Measurements from ENCODE around the gene CAP1. TPM values are rescaled to one million over a fixed set of nuclear protein-coding genes. Genes with fewer than 3 reads are reported as not detected.

The CAP1 gene
- total and polyA plus RNA-seq, 9 of the 15 experiments (the other 6 are each of a cell fraction or from before 2014, with no cell fraction given) = 230 to 658 (median 281) TPM

DNA sequence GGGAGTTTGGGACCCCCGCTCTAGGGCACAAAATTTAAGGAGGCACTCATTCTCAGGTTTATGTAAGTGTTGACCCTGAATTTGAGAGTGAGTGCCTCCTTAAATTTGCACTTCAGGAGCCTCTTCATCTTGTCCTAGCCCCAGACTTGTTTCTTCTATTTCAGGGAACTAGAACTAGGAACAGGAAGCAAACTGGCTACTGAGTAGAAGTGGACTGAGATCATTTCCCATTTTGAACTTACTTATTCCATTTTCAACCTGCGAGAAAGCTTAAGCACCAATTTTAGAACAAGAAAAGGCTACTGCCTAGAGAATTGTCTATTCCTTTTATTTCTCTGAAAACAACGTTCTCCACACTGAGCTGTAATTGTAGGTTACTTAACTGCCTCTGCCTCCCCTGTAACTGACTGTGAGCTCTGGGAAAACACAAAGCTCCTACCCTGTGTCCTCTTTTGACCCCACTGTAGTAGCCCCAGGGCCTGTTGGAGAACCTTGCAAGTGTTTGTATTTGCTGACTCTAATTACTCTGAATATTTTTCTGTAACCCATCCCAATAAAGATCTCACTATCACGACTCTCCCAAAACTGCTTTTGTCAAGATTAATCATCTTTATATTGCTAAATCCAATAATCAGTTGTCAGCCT, 54.1 kb downstream of the CAP1 start:
- FAIRE-seq = no peak
- TF ChIP-seq SNAPC5 (CRISPR knock-in tag; IDR thresholded peaks at IDR 0.05) (no peak), ZNF140 (CRISPR knock-in tag; IDR thresholded peaks at IDR 0.05) (no peak), GABPA (tag; conservative IDR thresholded peaks at IDR 0.05; ENCODE audit: low read depth) (no peak), GTF2B (IDR thresholded peaks at IDR 0.05; ENCODE audit: extremely low read depth, insufficient read length) (no peak), TAF15 (IDR thresholded peaks at IDR 0.05; ENCODE audit: low read depth, low read length) (no peak), GATAD2B (IDR thresholded peaks at IDR 0.05; ENCODE audit: borderline replicate concordance) (no peak), SPI1 (IDR thresholded peaks at IDR 0.05; ENCODE audit: borderline replicate concordance, low read depth, low read length) (no peak), RNF219 (CRISPR knock-in tag; IDR thresholded peaks at IDR 0.05) (no peak), ASH1L (IDR thresholded peaks at IDR 0.05; ENCODE audit: borderline replicate concordance, low read depth, partially characterized antibody) (no peak)

More for the DNA sequence above, 54.1 kb downstream of the CAP1 start:
- H4K20me1 ChIP-seq (replicated peaks; ENCODE audit: control insufficient read depth, insufficient read depth, low read length) = no peaks in the 10 kb centered on the region
- 52% methylated on average over 4 of the region's 4 CpGs for WGBS (ENCODE audit: insufficient coverage, low coverage, missing lambda C conversion rate)
- peaks cover 44% of the 10 kb centered on the region for H3K79me2 ChIP-seq (ENCODE audit: control insufficient read depth, insufficient read depth, low read length)
- no peaks in the 10 kb centered on the region for H3K9me3 ChIP-seq (replicated peaks; ENCODE audit: control insufficient read depth, insufficient read depth, low read depth, low read length)
- no peak overlapping the region for H3K9ac ChIP-seq (ENCODE audit: insufficient read depth in 1 of 2, low read depth in 2 of 2, low read length in 2 of 2)
- H3K4me1 ChIP-seq (replicated peaks in 1 of 2; ENCODE audit: control insufficient read depth in 2 of 2, insufficient read depth in 2 of 2, low read length in 2 of 2) = peaks cover 16 to 17% of the 10 kb centered on the region in 2 experiments; a peak in 4 of 5 replicates
- no TSS peak for BruUV-seq (replicated peaks)
- no peak for ATAC-seq
- no peak for DNase-seq (ENCODE audit: extremely low read depth in 1 of 4, low spot score in 3 of 4)
- H3K4me3 ChIP-seq = no peak overlapping the region
- ChIA-PET CTCF (ENCODE audit: low intra/inter-chr PET ratio) (no interaction called here), POLR2A (interaction anchor here (0.8 to 1.8 kb wide), 3 partner anchors 10 to 30 kb away, joined by 3 to 6 read pairs (median 4); no protein-coding TSS in a partner anchor)
- H3K4me2 ChIP-seq (ENCODE audit: insufficient read depth, low read length) = no peak overlapping the region
- H3K27ac ChIP-seq (ENCODE audit: extremely low read depth, low read depth, low read length) = no peak overlapping the region
- no peaks in the 10 kb centered on the region for H3K27me3 ChIP-seq (ENCODE audit: control insufficient read depth in 2 of 2, insufficient read depth in 2 of 2, low read length in 2 of 2)
- H2AFZ ChIP-seq (ENCODE audit: low read depth, low read length) = no peak overlapping the region
- H3K36me3 ChIP-seq (ENCODE audit: control insufficient read depth, insufficient read depth, low read length) = peaks cover 39% of the 10 kb centered on the region
- in situ Hi-C loops (cut with MboI) = no loop called here
- H3K9me1 ChIP-seq (ENCODE audit: control insufficient read depth, insufficient read depth, low read length) = peaks cover 2% of the 10 kb centered on the region
- intact Hi-C loops (cut with micrococcal nuclease) = no loop called here
